Fibroblast of the conjunctiva (primary cell): ENCODE results near the gene MRPL2.

Experiments used
- DNase-seq: peaks from one replicate; pipeline ENCODE4 v3.0.0-alpha.2; 2010; ENCODE audit warnings: low read depth

MRPL2 gene

GRCh38 chr6:43059168-43060033 lies at the start of gene MRPL2, which contains the start of gene KLC4:
Gene MRPL2 (minus strand): TSS chr6:43059434. CDS start chr6:43059381, 53 bp downstream.
Gene KLC4 (plus strand): TSS chr6:43059631. CDS start chr6:43061336, 1,705 bp downstream.
- DNase-seq: peak; percentile 96

GRCh38 chr6:43107344-43108062 lies 48.3 kb upstream of the MRPL2 start:
- no peak for DNase-seq

- DNase-seq: no peak
Observed at GRCh38 chr6:43105538-43106222, 46.4 kb upstream of the MRPL2 start.

GRCh38 chr6:43103253-43103876 lies 44.1 kb upstream of the MRPL2 start:
- no peak for DNase-seq

- DNase-seq: no peak
Observed at GRCh38 chr6:43101497-43101896, 42.3 kb upstream of the MRPL2 start.

GRCh38 chr6:43097502-43097901 lies 38.3 kb upstream of the MRPL2 start:
- DNase-seq: no peak

- DNase-seq: no peak
Observed at GRCh38 chr6:43097098-43097489, 37.9 kb upstream of the MRPL2 start.

- DNase-seq: peak; percentile 87
Observed at GRCh38 chr6:43096451-43097097, 37.3 kb upstream of the MRPL2 start.

- DNase-seq: no peak
Observed at GRCh38 chr6:43095939-43096338, 36.7 kb upstream of the MRPL2 start.

GRCh38 chr6:43093436-43094289 lies 34.4 kb upstream of the MRPL2 start:
- peak; percentile 45 for DNase-seq

GRCh38 chr6:43092635-43093034 lies 33.4 kb upstream of the MRPL2 start:
- DNase-seq: no peak

GRCh38 chr6:43091436-43091991 lies 32.3 kb upstream of the MRPL2 start:
- no peak for DNase-seq

- no peak for DNase-seq
Observed at GRCh38 chr6:43091020-43091419, 31.8 kb upstream of the MRPL2 start.

GRCh38 chr6:43090559-43090956 lies 31.3 kb upstream of the MRPL2 start:
- no peak for DNase-seq

GRCh38 chr6:43089874-43090558 lies 30.8 kb upstream of the MRPL2 start:
- no peak for DNase-seq

- DNase-seq: no peak
Observed at GRCh38 chr6:43089467-43089866, 30.2 kb upstream of the MRPL2 start.

- no peak for DNase-seq
Observed at GRCh38 chr6:43088654-43089056, 29.4 kb upstream of the MRPL2 start.

- DNase-seq: no peak
Observed at GRCh38 chr6:43086022-43086658, 26.9 kb upstream of the MRPL2 start.
